A549 (cell line): ENCODE data around the gene SCT. TPM values are rescaled to one million over a fixed set of nuclear protein-coding genes. Genes with fewer than 3 reads are reported as not detected.

Experiments
- ATAC-seq, 2 experiments: fragments of 200-7000 bp in 1 of 2; fragments of >200 bp in 1 of 2; cut with Nextera tagmentation in 1 of 2; cut with Tn5 transposase in 1 of 2; 3 replicates each; pipeline versions ENCODE4 v1.8.0 to v1.9.1; 2018 to 2020; ENCODE audit warnings: mild to moderate bottlenecking in 1 of 2, moderate library complexity in 1 of 2
- CTCF ChIA-PET: fragments of 300-600 bp; sonication (Branson Sonifier 250); formaldehyde crosslinking; extraction: SDS; loops from one replicate; lab custom pipeline; 2021; ENCODE audit warnings: antibody characterized with exemption, inconsistent platforms; lab: Yijun Ruan, JAX
- POLR2A ChIA-PET: fragments of 350-600 bp; formaldehyde crosslinking; extraction: SDS; loops from one replicate; lab custom pipeline; 2021; ENCODE audit warnings: antibody characterized with exemption, inconsistent platforms; lab: Yijun Ruan, JAX
- DNase-seq, 2 experiments: peaks; one replicate each; pipeline versions ENCODE4 v3.0.0 to v3.0.0-alpha.2; 2011 to 2016; ENCODE audit warnings: low read depth in 1 of 2, low spot score in 1 of 2
- FAIRE-seq: peaks from 2 replicates; lab custom pipeline; 2011; peaks lifted over from hg19 to GRCh38; lab: Jason Lieb, UNC
- H3K27ac ChIP-seq, 2 experiments: fragments of >200 bp; sonication (Bioruptor Twin); formaldehyde crosslinking; 3 replicates each; pipeline ENCODE4 v1.5.1; 2016 to 2017
- H3K4me1 ChIP-seq: fragments of >200 bp; sonication (Bioruptor Twin); formaldehyde crosslinking; 3 replicates; pipeline ENCODE4 v1.6.1; 2016
- H3K4me2 ChIP-seq: fragments of >200 bp; sonication (Bioruptor Twin); formaldehyde crosslinking; 3 replicates; pipeline ENCODE4 v1.6.1; 2016
- H3K4me3 ChIP-seq: fragments of >200 bp; sonication (Bioruptor Twin); formaldehyde crosslinking; 3 replicates; pipeline ENCODE4 v1.5.1; 2016
- H3K9me3 ChIP-seq: fragments of >200 bp; sonication (Bioruptor Twin); formaldehyde crosslinking; 3 replicates; pipeline ENCODE4 v1.6.1; 2016
- CEBPB ChIP-seq, 2 experiments: fragments of >200 bp in 1 of 2; sonication (Bioruptor Twin) in 1 of 2; formaldehyde crosslinking in 1 of 2; IDR thresholded peaks; 2 replicates each; pipeline ENCODE4 v1.6.1; 2012 to 2016
- CHD4 ChIP-seq: fragments of 200-600 bp; sonication (generic); IDR thresholded peaks from 2 replicates; pipeline ENCODE4 v1.6.1; 2016; ENCODE audit warnings: antibody characterized with exemption, mild to moderate bottlenecking, borderline replicate concordance
- EHMT2 ChIP-seq: fragments of 200-600 bp; sonication (generic); IDR thresholded peaks from 2 replicates; pipeline ENCODE4 v1.6.1; 2016; ENCODE audit warnings: antibody characterized with exemption, low read depth, mild to moderate bottlenecking, moderate library complexity
- EP300 ChIP-seq, 2 experiments: fragments of >200 bp; sonication (Bioruptor Twin); formaldehyde crosslinking; IDR thresholded peaks; 2 replicates in 1 of 2; 3 replicates in 1 of 2; pipeline ENCODE4 v1.6.1; 2016 to 2017
- FOXS1 ChIP-seq: fragments of 250-450 bp; sonication (Bioruptor Pico); IDR thresholded peaks from 2 replicates; pipeline ENCODE4 v1.5.0; 2020; ENCODE audit warnings: mild to moderate bottlenecking, moderate library complexity
- GATA3 ChIP-seq: IDR thresholded peaks from 2 replicates; pipeline ENCODE4 v1.6.1; 2012; ENCODE audit warnings: borderline replicate concordance
- HOXA7 ChIP-seq: fragments of 250-450 bp; sonication (Bioruptor Pico); IDR thresholded peaks from 2 replicates; pipeline ENCODE4 v1.5.0; 2020; ENCODE audit warnings: mild to moderate bottlenecking, moderate library complexity
- HOXB5 ChIP-seq: fragments of 250-450 bp; sonication (Bioruptor Pico); IDR thresholded peaks from 2 replicates; pipeline ENCODE4 v1.5.0; 2020; ENCODE audit warnings: mild to moderate bottlenecking, moderate library complexity
- JUN ChIP-seq, 2 experiments: fragments of >200 bp; sonication (Bioruptor Twin); formaldehyde crosslinking; IDR thresholded peaks; 2 replicates in 1 of 2; 3 replicates in 1 of 2; pipeline ENCODE4 v1.6.1; 2016 to 2017
- KDM5A ChIP-seq: fragments of 200-600 bp; sonication (generic); IDR thresholded peaks from 2 replicates; pipeline ENCODE4 v1.6.1; 2016; ENCODE audit warnings: antibody characterized with exemption, mild to moderate bottlenecking
- NPAS2 ChIP-seq: fragments of 250-450 bp; sonication (Bioruptor Pico); IDR thresholded peaks from 2 replicates; pipeline ENCODE4 v1.8.0; 2022; ENCODE audit warnings: mild to moderate bottlenecking, moderate library complexity, borderline replicate concordance
- NR3C1 ChIP-seq: fragments of >200 bp; sonication (Bioruptor Twin); formaldehyde crosslinking; IDR thresholded peaks from 3 replicates; pipeline ENCODE4 v1.6.1; 2017
- PHF8 ChIP-seq: fragments of 200-600 bp; sonication (generic); IDR thresholded peaks from 2 replicates; pipeline ENCODE4 v1.6.1; 2016; ENCODE audit warnings: low read depth, mild to moderate bottlenecking, antibody characterized with exemption, moderate library complexity, borderline replicate concordance
- POLR2A ChIP-seq: IDR thresholded peaks from 2 replicates; pipeline ENCODE4 v1.6.1; 2012; ENCODE audit warnings: mild to moderate bottlenecking, low read length
- RAD21 ChIP-seq, 2 experiments: fragments of >200 bp in 1 of 2; sonication (Bioruptor Twin) in 1 of 2; formaldehyde crosslinking in 1 of 2; IDR thresholded peaks in 1 of 2; conservative IDR thresholded peaks in 1 of 2; 2 replicates in 1 of 2; 3 replicates in 1 of 2; pipeline ENCODE4 v1.6.1; 2012 to 2018; ENCODE audit warnings: inconsistent platforms in 1 of 2
- RARB ChIP-seq: fragments of 250-450 bp; sonication (Bioruptor Pico); IDR thresholded peaks from 2 replicates; pipeline ENCODE4 v1.8.0; 2021; ENCODE audit warnings: mild to moderate bottlenecking, moderate library complexity
- RCOR1 ChIP-seq: fragments of 150-350 bp; IDR thresholded peaks from 2 replicates; pipeline ENCODE4 v1.6.1; 2014; ENCODE audit warnings: antibody characterized with exemption, low read length, low read depth
- REST ChIP-seq: fragments of 200-600 bp; sonication (generic); IDR thresholded peaks from 2 replicates; pipeline ENCODE4 v1.6.1; 2016; ENCODE audit warnings: antibody characterized with exemption, mild to moderate bottlenecking, moderate library complexity
- SREBF2 ChIP-seq: fragments of 450-650 bp; IDR thresholded peaks from 2 replicates; pipeline ENCODE4 v1.6.1; 2014; ENCODE audit warnings: mild to moderate bottlenecking, moderate library complexity
- TFCP2L1 ChIP-seq: fragments of 250-450 bp; sonication (Bioruptor Pico); IDR thresholded peaks from 2 replicates; pipeline ENCODE4 v1.5.0; 2021; ENCODE audit warnings: mild to moderate bottlenecking
- TP53 ChIP-seq: fragments of 250-450 bp; sonication (Bioruptor Pico); IDR thresholded peaks from 2 replicates; pipeline ENCODE4 v1.5.0; 2021; ENCODE audit warnings: mild to moderate bottlenecking, moderate library complexity
- USF2 ChIP-seq: fragments of 450-650 bp; IDR thresholded peaks from 2 replicates; pipeline ENCODE4 v1.6.1; 2014; ENCODE audit warnings: antibody characterized with exemption
- ZC3H11A ChIP-seq: fragments of 450-650 bp; IDR thresholded peaks from 2 replicates; pipeline ENCODE4 v1.6.1; 2014; ENCODE audit warnings: antibody characterized with exemption, mild to moderate bottlenecking
- WGBS: methylation state at CpG from one replicate; pipeline ENCODE4 v1.1.6; 2017; ENCODE audit errors: missing lambda C conversion rate; 5-methylcytosine and 5-hydroxymethylcytosine counted together
- polyA plus RNA-seq, 4 experiments: library from polyadenylated mRNA; depleted of rRNA in 3 of 4; stranded (reverse); fragments of >200 nt; fragmentation: RNase III in 1 of 4; extraction: RNeasy Plus Mini Kit Qiagen cat#74134 plus additional on column Dnase treatment in 1 of 4; gene quantifications; 2 replicates in 3 of 4; 3 replicates in 1 of 4; pipeline ENCODE4 v1.2.3, GENCODE V29; 2011 to 2017
- TF ChIP-seq, protein P1 (sequence below): IDR thresholded peaks from 2 replicates; pipeline ENCODE4 v1.6.1; 2012
- TF ChIP-seq, protein P2 (sequence below): fragments of >200 bp; sonication (Bioruptor Twin); formaldehyde crosslinking; IDR thresholded peaks from 2 replicates; pipeline ENCODE4 v1.6.1; 2016

Gene SCT
- polyA plus RNA-seq, 2 of the 4 experiments (the other 2 are of a cell fraction): not detected

DNA sequence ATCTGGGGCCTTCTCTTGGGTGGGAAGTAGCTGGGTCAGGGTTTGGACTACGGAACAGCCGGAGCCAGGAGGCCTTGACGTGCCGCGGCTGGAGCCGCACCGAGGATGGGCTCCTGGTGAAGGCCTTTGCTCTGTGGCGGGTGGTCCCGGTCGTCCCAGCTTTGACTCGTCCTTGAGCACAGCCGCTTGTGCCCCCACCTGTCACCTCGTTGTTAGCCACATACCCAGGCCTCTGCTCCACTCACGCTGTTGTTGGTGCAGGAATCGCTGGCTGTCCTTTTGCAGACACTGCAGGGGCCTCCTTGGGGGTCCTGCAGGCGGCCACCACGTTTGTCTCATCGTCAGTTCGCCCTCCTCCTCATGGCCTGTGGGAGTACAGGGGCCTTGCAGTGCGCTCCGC is 33.6 kb downstream of the SCT start:
- Histone ChIP-seq H3K4me1 (peaks cover 12% of the 10 kb centered on the region), H3K4me3 (no peak overlapping the region), H3K27ac (no peak overlapping the region), H3K9me3 (no peaks in the 10 kb centered on the region), H3K4me2 (no peak overlapping the region)
- TF ChIP-seq RARB (CRISPR knock-in tag) (no peak), TP53 (no peak), JUN (IDR thresholded peaks at IDR 0.05) (no peak), EP300 (IDR thresholded peaks at IDR 0.05) (no peak), NR3C1 (no peak), KDM5A (no peak), GATA3 (no peak), PHF8 (no peak), REST (no peak), HOXA7 (CRISPR knock-in tag) (no peak), USF2 (no peak), NPAS2 (CRISPR knock-in tag) (no peak), ZC3H11A (no peak), RCOR1 (no peak), CHD4 (no peak), EHMT2 (no peak)
- TF ChIP-seq, protein P1, sequence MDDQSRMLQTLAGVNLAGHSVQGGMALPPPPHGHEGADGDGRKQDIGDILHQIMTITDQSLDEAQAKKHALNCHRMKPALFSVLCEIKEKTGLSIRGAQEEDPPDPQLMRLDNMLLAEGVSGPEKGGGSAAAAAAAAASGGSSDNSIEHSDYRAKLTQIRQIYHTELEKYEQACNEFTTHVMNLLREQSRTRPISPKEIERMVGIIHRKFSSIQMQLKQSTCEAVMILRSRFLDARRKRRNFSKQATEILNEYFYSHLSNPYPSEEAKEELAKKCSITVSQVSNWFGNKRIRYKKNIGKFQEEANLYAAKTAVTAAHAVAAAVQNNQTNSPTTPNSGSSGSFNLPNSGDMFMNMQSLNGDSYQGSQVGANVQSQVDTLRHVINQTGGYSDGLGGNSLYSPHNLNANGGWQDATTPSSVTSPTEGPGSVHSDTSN: no peak
- no peak for FAIRE-seq
- 93% methylated on average over 21 of the region's 21 CpGs for WGBS
- no peak for ATAC-seq
- POLR2A ChIA-PET: no interaction called here
- no peak for DNase-seq
- CTCF ChIA-PET: interaction anchor here (0.9 kb wide), 1 partner anchor 8 kb away, joined by 3 read pairs; no protein-coding TSS in a partner anchor

DNA sequence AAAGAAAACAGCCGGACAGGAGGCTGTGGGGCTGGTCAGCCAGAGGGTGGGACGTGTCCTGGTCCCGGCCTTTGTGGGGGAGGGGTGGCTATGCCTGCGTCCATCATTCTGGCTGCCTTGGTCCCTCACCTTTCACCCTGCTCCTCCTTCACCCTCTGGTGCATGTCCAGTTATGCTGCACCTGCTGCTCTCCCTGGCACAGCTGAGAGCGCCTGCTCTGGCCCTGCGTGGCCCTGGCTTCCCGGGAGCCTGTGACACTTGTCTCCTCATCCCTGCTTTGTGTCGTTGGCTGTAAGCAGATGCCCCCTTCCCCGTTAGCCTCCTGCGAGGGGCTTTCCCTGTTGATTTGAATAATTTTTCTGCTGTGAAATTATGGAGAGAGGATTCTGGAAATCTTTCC is 34.1 kb downstream of the SCT start:
- 80% methylated on average over 10 of the region's 10 CpGs for WGBS
- ChIA-PET CTCF (interaction anchor here (0.9 kb wide), 1 partner anchor 9 kb away, joined by 3 read pairs; no protein-coding TSS in a partner anchor), POLR2A (no interaction called here)
- TF ChIP-seq SREBF2 (no peak), USF2 (no peak), POLR2A (no peak)
- Histone ChIP-seq H3K27ac (no peak overlapping the region), H3K4me3 (no peak overlapping the region), H3K4me2 (no peak overlapping the region), H3K4me1 (peaks cover 17% of the 10 kb centered on the region), H3K9me3 (no peaks in the 10 kb centered on the region)
- DNase-seq: no peak
- FAIRE-seq: no peak
- no peak for ATAC-seq

DNA sequence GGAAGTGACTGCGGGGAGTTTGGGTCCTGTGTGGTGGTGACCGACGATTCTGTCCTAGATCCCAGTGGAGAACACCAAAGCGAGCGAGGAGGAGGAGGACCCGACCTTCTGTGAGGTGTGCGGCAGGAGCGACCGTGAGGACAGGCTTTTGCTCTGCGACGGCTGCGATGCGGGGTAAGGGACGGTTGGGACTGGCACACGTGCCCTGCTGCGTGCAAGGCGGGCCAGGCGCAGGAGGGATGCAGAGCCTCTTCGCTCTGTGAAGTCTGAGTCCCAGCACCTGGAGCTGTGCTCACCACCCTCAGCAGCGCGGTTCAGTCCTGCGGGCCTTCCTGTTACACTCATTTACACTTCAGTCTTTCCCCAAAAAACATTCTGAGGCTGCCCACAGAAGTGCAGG is 34.5 kb downstream of the SCT start:
- 96% methylated on average over 22 of the region's 22 CpGs for WGBS
- DNase-seq (no peak), FAIRE-seq (no peak)

More for the DNA sequence above, 34.5 kb downstream of the SCT start:
- H3K27ac ChIP-seq: no peak overlapping the region
- POLR2A ChIA-PET: no interaction called here
- ATAC-seq: no peak
- no peak overlapping the region for H3K4me2 ChIP-seq
- H3K4me1 ChIP-seq: peaks cover 21% of the 10 kb centered on the region
- H3K9me3 ChIP-seq: no peaks in the 10 kb centered on the region
- H3K4me3 ChIP-seq: no peak overlapping the region
- CTCF ChIA-PET: interaction anchor here (0.9 kb wide), 1 partner anchor 9 kb away, joined by 3 read pairs; no protein-coding TSS in a partner anchor
- TF ChIP-seq FOXS1 (CRISPR knock-in tag) (no peak), CHD4 (no peak), TFCP2L1 (CRISPR knock-in tag) (no peak), RAD21 (conservative IDR thresholded peaks at IDR 0.05 in 1 of 2, IDR thresholded peaks at IDR 0.05 in 1 of 2) (no peak), CEBPB (IDR thresholded peaks at IDR 0.05) (no peak), EP300 (IDR thresholded peaks at IDR 0.05) (no peak), HOXB5 (CRISPR knock-in tag) (no peak)
- TF ChIP-seq, protein P2, sequence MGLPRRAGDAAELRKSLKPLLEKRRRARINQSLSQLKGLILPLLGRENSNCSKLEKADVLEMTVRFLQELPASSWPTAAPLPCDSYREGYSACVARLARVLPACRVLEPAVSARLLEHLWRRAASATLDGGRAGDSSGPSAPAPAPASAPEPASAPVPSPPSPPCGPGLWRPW: no peak
